GM21528 (cell line): ENCODE data around the gene OPCML.

Experiments
- ATAC-seq: cut with Tn5 transposase; IDR thresholded peaks from one replicate; pipeline ENCODE4 v1.9.1; 2021; ENCODE audit warnings: mild to moderate bottlenecking, moderate library complexity; ENCODE audit not compliant: unreplicated experiment, low FRiP score

OPCML gene

GRCh38 chr11:133425245-133425644, 107.1 kb downstream of the OPCML start:
- no peak for ATAC-seq

- no peak for ATAC-seq
These were observed 114.1 kb downstream of the OPCML start for GRCh38 chr11:133418218-133418617.

DNA sequence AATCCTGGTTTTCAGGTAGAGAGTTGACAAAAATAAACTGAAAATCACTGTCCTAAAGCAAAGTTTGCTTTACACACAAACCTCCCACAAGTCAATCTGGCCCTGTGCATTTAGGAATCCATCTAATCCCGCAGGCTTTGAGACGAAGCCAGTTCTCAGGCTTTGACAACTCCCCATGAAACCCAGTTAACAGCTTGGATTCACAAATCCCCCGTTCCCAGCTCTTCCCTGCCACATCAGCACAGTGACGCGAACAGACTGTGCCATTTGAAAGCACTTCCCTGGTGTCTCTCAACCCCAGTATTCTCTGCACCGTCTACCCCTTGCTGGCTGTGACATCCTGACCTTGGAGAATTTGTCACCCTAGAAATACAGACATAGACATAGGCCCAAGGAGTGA, 117.8 kb downstream of the OPCML start:
- ATAC-seq: no peak

DNA sequence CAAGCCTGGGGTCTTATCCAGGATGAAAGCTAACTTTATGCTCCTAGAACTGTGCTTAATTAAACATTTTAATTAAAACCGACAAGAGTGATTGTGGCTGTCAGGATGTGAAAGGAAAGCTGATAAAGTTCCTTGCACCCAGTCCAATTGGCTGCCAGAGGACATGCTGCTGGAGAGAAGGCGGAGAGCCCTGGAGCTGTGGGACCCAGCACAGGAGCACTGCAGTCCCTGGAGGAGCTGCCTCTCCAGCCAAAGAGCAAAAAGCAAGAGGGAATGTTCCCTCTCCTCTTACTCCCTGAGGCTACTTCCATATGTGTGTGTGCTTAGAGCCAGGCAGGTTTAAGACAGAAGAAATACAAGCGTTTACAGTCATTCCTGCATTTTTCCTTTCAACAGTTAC, 118.6 kb downstream of the OPCML start:
- no peak for ATAC-seq

DNA sequence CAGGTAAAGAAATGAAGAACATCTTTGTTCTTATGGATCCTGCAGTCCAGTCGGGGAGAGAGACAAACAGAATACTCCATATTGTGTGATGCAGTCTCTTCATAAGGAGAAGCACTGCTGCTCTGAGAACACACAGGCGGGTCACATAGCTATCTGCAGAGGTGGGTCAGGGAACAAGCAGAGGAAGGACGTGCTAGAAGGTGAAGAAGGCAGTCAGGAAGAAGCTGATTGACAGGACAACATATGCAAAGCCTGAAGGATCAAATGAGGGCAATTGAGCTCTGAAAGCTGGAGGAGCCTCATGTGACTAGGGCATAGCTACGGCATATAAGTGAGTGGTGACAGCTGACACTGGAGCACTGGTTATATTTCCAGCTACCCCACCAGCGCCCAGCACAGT, 122.5 kb downstream of the OPCML start:
- no peak for ATAC-seq

GRCh38 chr11:133408936-133409335, 123.4 kb downstream of the OPCML start:
- ATAC-seq: no peak

- ATAC-seq: no peak
These were observed 123.9 kb downstream of the OPCML start for GRCh38 chr11:133408402-133408801.

DNA sequence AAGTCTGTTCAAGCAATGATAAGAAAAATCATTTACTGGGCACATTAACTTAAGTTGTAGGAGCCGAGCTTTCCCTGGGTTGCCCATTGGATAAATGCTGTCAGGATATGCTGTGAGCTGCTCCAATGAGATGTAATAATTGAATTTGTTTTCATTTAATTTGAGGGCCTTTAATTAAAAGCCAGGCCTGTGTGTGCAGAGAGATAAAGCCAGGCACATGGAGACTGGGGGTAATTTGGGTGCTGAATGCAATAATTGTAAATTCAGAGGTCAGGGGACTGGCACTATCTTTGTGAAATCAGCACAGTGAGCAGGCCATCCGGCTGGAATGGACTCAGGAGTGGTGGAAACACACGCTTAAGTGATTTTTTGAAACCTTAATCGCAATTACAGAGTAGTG, 125.8 kb downstream of the OPCML start:
- ATAC-seq: no peak

GRCh38 chr11:133403900-133404299, 128.4 kb downstream of the OPCML start:
- ATAC-seq: no peak

- ATAC-seq: no peak
These were observed 129.8 kb downstream of the OPCML start for GRCh38 chr11:133402551-133402950.

- ATAC-seq: no peak
These were observed 132.3 kb downstream of the OPCML start for GRCh38 chr11:133399855-133400625.

DNA sequence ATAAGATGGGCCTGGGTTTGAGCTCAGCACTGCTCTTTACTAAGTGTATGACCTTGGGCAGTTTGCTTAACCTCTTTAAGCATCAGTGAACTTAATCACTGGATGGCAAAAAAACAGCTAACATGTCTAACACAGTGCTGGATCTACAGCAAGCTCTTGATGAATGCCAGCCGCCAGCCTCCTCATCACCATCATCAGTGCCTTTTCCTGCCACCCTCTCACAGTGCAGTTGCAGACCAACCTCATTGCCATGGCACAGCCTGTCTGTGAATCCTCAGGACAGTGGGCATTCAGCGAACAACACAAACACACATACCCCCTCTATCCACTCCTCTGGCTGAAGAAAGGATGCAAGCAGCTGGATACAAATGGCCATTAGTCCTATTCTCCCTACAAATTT, 133.0 kb downstream of the OPCML start:
- no peak for ATAC-seq

GRCh38 chr11:133390803-133391202, 141.5 kb downstream of the OPCML start:
- no peak for ATAC-seq

DNA sequence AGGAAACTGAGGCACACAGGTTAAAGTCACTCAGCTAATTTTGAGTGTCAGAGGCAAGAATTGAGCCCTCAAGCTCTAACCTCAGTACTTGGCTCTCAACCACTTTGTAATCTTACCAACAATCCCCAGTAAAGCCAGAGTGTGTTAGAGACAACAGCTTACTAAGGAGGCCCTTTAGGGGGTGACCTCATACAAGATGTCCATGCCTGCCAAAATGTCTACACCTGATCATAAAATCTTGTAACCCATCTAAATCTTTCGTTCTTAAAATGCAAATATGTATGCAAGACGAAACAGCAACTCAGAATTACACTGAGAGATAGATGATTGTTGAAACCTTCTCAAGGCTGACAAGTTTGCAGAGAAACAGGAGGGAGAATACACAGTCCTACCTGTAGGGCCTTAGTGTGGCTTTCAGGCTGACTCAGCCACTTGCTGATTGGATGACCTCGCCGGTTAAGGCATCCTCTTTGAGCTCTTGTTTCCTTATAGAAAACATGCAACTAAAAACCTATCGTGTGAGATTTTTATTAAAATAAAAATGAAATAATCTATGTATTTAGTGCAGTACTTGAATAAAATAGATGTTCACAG, 143.2 kb downstream of the OPCML start:
- no peak for ATAC-seq

DNA sequence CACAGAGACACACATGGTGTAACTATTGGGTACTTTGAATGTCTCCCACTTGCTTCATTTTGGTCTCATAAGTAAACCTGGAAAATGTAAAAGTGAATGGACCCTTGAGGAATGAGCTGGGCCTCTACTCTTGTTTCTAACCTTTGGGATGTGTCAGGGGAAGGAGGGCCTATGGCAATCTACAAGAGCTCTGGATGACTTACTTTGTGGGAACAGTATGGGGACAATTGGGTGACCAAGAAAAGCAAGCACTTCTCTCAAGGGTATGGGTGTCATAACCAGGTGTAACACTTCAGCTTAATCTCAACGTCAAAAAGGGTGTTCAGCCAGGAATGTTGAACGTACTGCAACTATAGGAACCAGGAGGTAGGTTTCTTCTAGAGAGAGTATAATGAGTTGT, 144.0 kb downstream of the OPCML start:
- no peak for ATAC-seq

- ATAC-seq: no peak
These were observed 145.4 kb downstream of the OPCML start for GRCh38 chr11:133386852-133387251.

- ATAC-seq: no peak
These were observed 146.0 kb downstream of the OPCML start for GRCh38 chr11:133386262-133386661.

DNA sequence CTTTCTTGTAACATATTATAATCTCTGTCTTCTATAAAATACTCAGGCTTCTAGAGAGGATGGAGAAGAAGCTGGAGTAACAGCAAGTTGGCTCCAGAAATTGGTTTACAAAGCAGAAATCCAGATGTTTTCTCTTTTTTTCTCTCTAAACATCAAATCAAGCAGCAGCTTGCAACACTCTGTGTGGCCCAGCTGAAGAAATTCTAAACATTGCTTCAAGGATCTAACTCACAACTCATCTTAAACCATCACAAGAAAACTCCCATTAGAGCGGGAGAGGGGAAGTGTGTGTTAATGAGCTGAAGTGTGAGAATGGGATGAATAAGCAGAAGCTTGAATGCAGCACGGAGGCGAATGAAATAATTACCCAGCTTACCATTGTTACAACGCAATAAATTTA, 146.5 kb downstream of the OPCML start:
- no peak for ATAC-seq

DNA sequence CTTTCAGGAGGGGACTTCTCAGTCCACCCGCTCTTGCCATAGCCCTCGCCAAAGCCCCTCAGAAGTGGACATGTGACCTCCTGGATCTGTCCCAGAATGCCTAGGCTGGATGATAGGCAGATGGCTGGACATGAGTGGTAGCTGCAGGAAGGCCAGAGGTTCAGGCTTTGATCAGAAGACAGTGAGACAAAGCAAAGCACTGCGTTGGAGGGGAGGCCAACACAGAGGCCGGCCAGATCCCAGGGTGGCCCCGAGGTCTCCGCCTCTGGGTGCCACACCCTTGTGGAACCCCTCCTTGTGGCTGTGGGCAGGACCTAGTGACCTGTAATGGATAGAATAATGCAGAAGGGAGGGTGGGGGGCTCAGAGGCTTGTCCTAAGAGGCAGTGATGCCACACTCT, 147.6 kb downstream of the OPCML start:
- ATAC-seq: no peak

DNA sequence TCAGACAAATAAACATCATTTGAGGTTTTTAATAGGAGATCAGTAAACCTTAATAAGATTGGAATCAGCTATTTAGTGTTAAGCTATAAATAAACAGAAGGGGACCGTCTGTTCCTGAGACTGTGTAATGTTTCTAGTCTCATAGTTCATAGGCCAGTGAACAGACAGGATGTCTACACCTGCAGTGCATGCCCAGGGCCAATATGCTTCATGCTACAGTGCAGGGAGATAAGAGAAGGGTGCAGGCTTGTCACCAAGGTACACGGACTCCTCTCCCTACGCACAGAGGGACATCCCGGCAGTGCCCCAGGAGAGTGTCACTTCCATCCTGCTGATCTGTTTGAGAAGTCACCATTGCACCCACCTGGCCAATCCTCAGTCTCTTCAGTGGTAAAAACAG, 148.6 kb downstream of the OPCML start:
- ATAC-seq: no peak

- ATAC-seq: no peak
These were observed 149.1 kb downstream of the OPCML start for GRCh38 chr11:133383201-133383600.

DNA sequence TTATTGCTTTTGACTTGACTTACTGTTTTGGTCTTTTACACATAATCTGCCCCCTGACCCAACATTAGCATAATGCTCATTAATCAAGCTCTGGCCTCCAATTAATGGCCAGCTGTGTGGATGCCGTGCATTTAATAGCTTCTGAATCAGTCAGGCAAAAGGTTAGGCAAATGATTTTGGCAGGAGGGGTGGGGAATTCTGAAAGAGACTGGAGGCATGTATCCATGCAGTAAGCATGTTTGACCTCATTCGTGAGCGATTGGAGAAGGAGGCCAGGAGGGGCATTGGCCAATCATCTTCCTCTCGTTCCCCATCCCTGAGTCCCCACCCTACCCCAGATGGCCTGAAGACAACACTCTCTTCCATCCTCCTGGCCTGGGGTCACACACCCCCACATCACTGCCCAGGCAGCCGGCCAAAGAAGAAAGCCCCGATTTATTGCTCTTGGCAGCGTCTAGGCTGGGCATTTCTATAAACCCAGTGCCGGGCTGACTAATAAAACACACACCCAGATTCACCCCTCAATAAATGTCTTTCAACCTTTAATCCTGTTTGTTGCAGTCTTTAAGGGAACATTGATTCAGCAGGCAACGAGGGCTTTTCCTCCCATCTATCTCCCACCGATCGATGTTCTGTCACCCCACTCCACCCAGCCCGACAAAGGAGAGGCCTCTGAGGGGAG, 150.0 kb downstream of the OPCML start:
- no peak for ATAC-seq
